IMR-90 (cell line): ENCODE results near the gene CCDC69. TPM values are rescaled to one million over a fixed set of nuclear protein-coding genes. Genes with fewer than 3 reads are reported as not detected.

Experiments used
- ATAC-seq: fragments of 200-7000 bp; cut with Tn5 transposase; 2 replicates; pipeline ENCODE4 v1.9.1; 2020; ENCODE audit warnings: low read depth, mild to moderate bottlenecking, moderate library complexity
- BruUV-seq: library from RNA; stranded (reverse); fragments of 400-500 nt; replicated peaks from 2 replicates; lab custom pipeline; 2021; lab: Mats Ljungman, UMichigan
- CTCF ChIA-PET: fragments of 300-600 bp; formaldehyde crosslinking; extraction: SDS; loops from one replicate; lab custom pipeline; 2021; ENCODE audit warnings: antibody characterized with exemption; lab: Yijun Ruan, JAX
- POLR2A ChIA-PET: fragments of 300-600 bp; sonication (Branson Sonifier 250); formaldehyde crosslinking; loops from one replicate; lab custom pipeline; 2022; ENCODE audit warnings: antibody characterized with exemption; ENCODE audit not compliant: unreplicated experiment; lab: Charles Lee
- DNase-seq: peaks from one replicate; pipeline ENCODE4 v3.0.0; 2013
- H2AFZ ChIP-seq: replicated peaks from 2 replicates; pipeline ENCODE3; 2013; ENCODE audit warnings: low read length, mild to moderate bottlenecking; ENCODE audit not compliant: poor library complexity
- H2AK5ac ChIP-seq: 2 replicates; pipeline ENCODE4 v1.6.1; 2013; ENCODE audit warnings: low read depth, low read length, inconsistent platforms
- H2AK9ac ChIP-seq: replicated peaks from 2 replicates; pipeline ENCODE3; 2013; ENCODE audit warnings: mild to moderate bottlenecking, low read depth, low read length, moderate library complexity; ENCODE audit not compliant: poor library complexity
- H2BK120ac ChIP-seq: 2 replicates; pipeline ENCODE4 v1.6.1; 2013; ENCODE audit warnings: low read depth, low read length, inconsistent platforms
- H2BK15ac ChIP-seq: 3 replicates; pipeline ENCODE4 v1.6.1; 2013; ENCODE audit warnings: low read depth, low read length, inconsistent platforms
- H2BK20ac ChIP-seq: 2 replicates; pipeline ENCODE4 v1.6.1; 2013; ENCODE audit warnings: low read depth, mild to moderate bottlenecking, inconsistent platforms, low read length, moderate library complexity
- H2BK5ac ChIP-seq: 2 replicates; pipeline ENCODE4 v1.6.1; 2013; ENCODE audit warnings: mild to moderate bottlenecking, low read depth, low read length, inconsistent platforms; ENCODE audit not compliant: poor library complexity, severe bottlenecking
- H3K14ac ChIP-seq: replicated peaks from 2 replicates; pipeline ENCODE4 v1.6.1; 2013; ENCODE audit warnings: low read depth, low read length, inconsistent platforms
- H3K18ac ChIP-seq: 2 replicates; pipeline ENCODE4 v1.6.1; 2013; ENCODE audit warnings: low read depth, low read length, control low read depth
- H3K23ac ChIP-seq: 2 replicates; pipeline ENCODE4 v1.6.1; 2013; ENCODE audit warnings: low read depth, low read length, inconsistent platforms
- H3K27ac ChIP-seq: 2 replicates; pipeline ENCODE4 v1.5.1; 2013; ENCODE audit warnings: mild to moderate bottlenecking, control low read depth, low read length; ENCODE audit not compliant: insufficient read depth
- H3K27me3 ChIP-seq: 2 replicates; pipeline ENCODE4 v1.6.1; 2013; ENCODE audit warnings: low read length; ENCODE audit not compliant: control insufficient read depth, insufficient read depth
- H3K36me3 ChIP-seq: 2 replicates; pipeline ENCODE4 v1.6.1; 2013; ENCODE audit warnings: low read length, mixed read lengths; ENCODE audit not compliant: control insufficient read depth, insufficient read depth
- H3K4ac ChIP-seq: 2 replicates; pipeline ENCODE4 v1.6.1; 2013; ENCODE audit warnings: low read depth, low read length, inconsistent platforms
- H3K4me1 ChIP-seq: 2 replicates; pipeline ENCODE4 v1.6.1; 2013; ENCODE audit warnings: low read length, mixed read lengths; ENCODE audit not compliant: control insufficient read depth, insufficient read depth
- H3K4me2 ChIP-seq: 2 replicates; pipeline ENCODE4 v1.6.1; 2013; ENCODE audit warnings: low read depth, mild to moderate bottlenecking, control low read depth, low read length, moderate library complexity
- H3K4me3 ChIP-seq: 2 replicates; pipeline ENCODE4 v1.5.1; 2013; ENCODE audit warnings: low read depth, mild to moderate bottlenecking, control low read depth, low read length, moderate library complexity; ENCODE audit not compliant: insufficient read depth
- H3K56ac ChIP-seq: 2 replicates; pipeline ENCODE4 v1.6.1; 2013; ENCODE audit warnings: low read length, inconsistent platforms; ENCODE audit not compliant: insufficient read depth; ENCODE audit errors: extremely low read depth
- H3K79me1 ChIP-seq, 2 experiments: 2 replicates each; pipeline ENCODE4 v1.6.1; 2013; ENCODE audit warnings: low read length in 2 of 2, inconsistent platforms in 1 of 2, low read depth in 1 of 2
- H3K9ac ChIP-seq: 2 replicates; pipeline ENCODE4 v1.6.1; 2013; ENCODE audit warnings: low read depth, low read length, control low read depth
- H3K9me1 ChIP-seq: 2 replicates; pipeline ENCODE4 v1.6.1; 2013; ENCODE audit warnings: low read length, inconsistent platforms; ENCODE audit not compliant: insufficient read depth
- H3K9me3 ChIP-seq: 2 replicates; pipeline ENCODE4 v1.6.1; 2013; ENCODE audit warnings: low read length; ENCODE audit not compliant: control insufficient read depth, insufficient read depth
- H4K20me1 ChIP-seq: 2 replicates; pipeline ENCODE4 v1.6.1; 2013; ENCODE audit warnings: low read length, inconsistent platforms; ENCODE audit not compliant: insufficient read depth
- H4K5ac ChIP-seq: 2 replicates; pipeline ENCODE4 v1.6.1; 2013; ENCODE audit warnings: mild to moderate bottlenecking, low read depth, low read length, control low read depth
- H4K8ac ChIP-seq, 2 experiments: 2 replicates each; pipeline ENCODE4 v1.6.1; 2013; ENCODE audit warnings: low read depth in 2 of 2, low read length in 2 of 2, control low read depth in 1 of 2, inconsistent platforms in 1 of 2
- H4K91ac ChIP-seq: 2 replicates; pipeline ENCODE4 v1.6.1; 2013; ENCODE audit warnings: low read depth, low read length, inconsistent platforms; ENCODE audit not compliant: insufficient read depth
- CEBPB ChIP-seq: IDR thresholded peaks from 2 replicates; pipeline ENCODE4 v1.6.1; 2012; ENCODE audit warnings: low read depth, low read length, improper control_type of control experiment
- CHD1 ChIP-seq: IDR thresholded peaks from 2 replicates; pipeline ENCODE4 v1.6.1; 2012; ENCODE audit warnings: low read depth, low read length, improper control_type of control experiment
- FOS ChIP-seq: fragments of 150-350 bp; IDR thresholded peaks from 2 replicates; pipeline ENCODE4 v1.6.1; 2016; ENCODE audit warnings: low read depth, low read length
- MAFK ChIP-seq: IDR thresholded peaks from 2 replicates; pipeline ENCODE4 v1.6.1; 2012; ENCODE audit warnings: low read depth, low read length, improper control_type of control experiment
- MAZ ChIP-seq: IDR thresholded peaks from 2 replicates; pipeline ENCODE4 v1.6.1; 2012; ENCODE audit warnings: low read depth, mild to moderate bottlenecking, low read length, improper control_type of control experiment, moderate library complexity, borderline replicate concordance
- MXI1 ChIP-seq: IDR thresholded peaks from 2 replicates; pipeline ENCODE4 v1.6.1; 2012; ENCODE audit warnings: low read depth, mild to moderate bottlenecking, low read length, moderate library complexity, borderline replicate concordance
- NFE2L2 ChIP-seq: fragments of 150-350 bp; IDR thresholded peaks from 2 replicates; pipeline ENCODE4 v1.6.1; 2016; ENCODE audit warnings: low read depth, mild to moderate bottlenecking, low read length
- RAD21 ChIP-seq: IDR thresholded peaks from 2 replicates; pipeline ENCODE4 v1.6.1; 2012; ENCODE audit warnings: low read length, improper control_type of control experiment
- WGBS, 2 experiments: methylation state at CpG; one replicate each; pipeline versions ENCODE4 v1.1.5 to v1.1.7; 2013; ENCODE audit warnings: missing lambda C conversion rate in 2 of 2; ENCODE audit not compliant: insufficient read length in 1 of 2; ENCODE audit errors: extremely low coverage in 2 of 2; 5-methylcytosine and 5-hydroxymethylcytosine counted together
- dilution Hi-C: fragments of 300-500 bp; cut with HindIII; formaldehyde crosslinking; loops from one replicate; pipeline ENCODE4 v1.14.3; 2018; ENCODE audit warnings: low sequenced_read_pairs; ENCODE audit not compliant: unreplicated experiment
- in situ Hi-C: fragments of 300-500 bp; cut with MboI; formaldehyde crosslinking; loops from 3 replicates; pipeline ENCODE4 v1.14.3; 2019; ENCODE audit warnings: low sequenced_read_pairs, inconsistent platforms, mixed read lengths
- intact Hi-C: fragments of 100-400 bp; cut with micrococcal nuclease; formaldehyde crosslinking; loops from 2 replicates; pipeline ENCODE4 v1.10.0; 2022
- polyA plus RNA-seq, 3 experiments: library from polyadenylated mRNA; depleted of rRNA; stranded (reverse); fragments of >200 nt; gene quantifications; 2 replicates each; pipeline ENCODE4 v1.2.3, GENCODE V29; 2012; ENCODE audit warnings: low replicate concordance in 1 of 3
- total RNA-seq: library from RNA; depleted of rRNA; stranded (reverse); fragments of >200 nt; gene quantifications from 2 replicates; pipeline ENCODE4 v1.2.3, GENCODE V29; 2012
- TF ChIP-seq, protein P1 (sequence below): conservative IDR thresholded peaks from 2 replicates; pipeline ENCODE4 v1.5.1; 2012; ENCODE audit warnings: mild to moderate bottlenecking, low read depth, low read length, improper control_type of control experiment

Gene CCDC69
- total and polyA plus RNA-seq, 2 of the 4 experiments (the other 2 are of a cell fraction), result 0.36 to 0.48 TPM

DNA sequence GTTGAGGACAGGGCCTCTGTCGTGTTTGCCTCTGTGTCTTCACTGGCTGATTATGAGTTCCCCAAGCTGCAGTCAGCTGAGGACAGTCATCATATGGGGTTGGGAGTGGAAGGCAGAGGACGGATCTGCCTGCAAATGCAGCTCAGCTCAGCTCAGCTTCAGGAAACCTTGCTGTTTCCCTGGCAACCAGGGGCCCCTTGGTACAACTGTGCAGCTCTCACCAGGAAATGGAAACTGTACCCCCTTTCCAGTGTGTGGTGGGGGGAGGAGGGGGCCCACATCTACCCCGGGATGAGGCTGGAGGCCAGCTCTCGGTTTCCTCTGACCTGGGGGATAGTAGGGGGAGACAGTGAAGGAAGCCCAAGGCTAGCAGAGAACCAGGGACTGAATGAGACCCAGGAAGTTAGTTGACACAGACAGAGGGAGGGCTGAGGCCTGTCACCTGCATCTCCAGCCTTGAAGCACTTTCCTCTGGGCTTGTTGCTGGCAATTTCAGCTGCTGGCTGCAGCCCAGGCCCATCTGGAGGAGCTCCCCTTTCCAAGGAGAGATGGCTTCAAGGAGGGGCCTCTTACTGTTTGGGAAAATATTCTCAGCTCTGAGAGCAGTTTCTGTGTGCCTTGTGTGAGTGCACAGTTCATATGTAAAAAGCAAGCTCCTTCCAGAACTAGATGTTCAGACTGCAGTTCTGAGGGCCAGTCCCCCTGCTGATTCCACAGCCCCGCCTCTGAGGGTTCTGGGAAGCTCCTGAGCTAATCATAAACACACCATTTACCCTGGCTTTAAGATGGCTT, 73.2 kb downstream of the CCDC69 start:
- Histone ChIP-seq H3K4me2 (peak overlapping the region; percentile 25), H3K23ac (peak overlapping the region; percentile 84), H2BK15ac (no peak overlapping the region), H3K36me3 (peaks cover 35% of the 10 kb centered on the region), H3K79me1 (peaks cover 31 to 97% of the 10 kb centered on the region in 2 experiments), H3K9ac (no peak overlapping the region; the same call in 1 of the 2 replicates), H3K9me3 (no peaks in the 10 kb centered on the region), H2BK120ac (no peak overlapping the region), H2AK9ac (no peak overlapping the region), H3K9me1 (peaks cover 48% of the 10 kb centered on the region), H3K27me3 (no peaks in the 10 kb centered on the region), H2AK5ac (no peak overlapping the region), H4K20me1 (peaks cover 100% of the 10 kb centered on the region), H4K91ac (no peak overlapping the region), H3K56ac (no peak overlapping the region), H3K4me3 (no peak overlapping the region), H3K27ac (peak overlapping the region; percentile 34; the same call in 1 of the 2 replicates), H4K8ac (no peak overlapping the region), H3K4me1 (peaks cover 32% of the 10 kb centered on the region), H3K14ac (no peak overlapping the region), H2BK20ac (no peak overlapping the region), H3K18ac (no peak overlapping the region), H4K5ac (no peak overlapping the region), H2BK5ac (peak overlapping the region; percentile 0), H3K4ac (no peak overlapping the region), H2AFZ (no peak overlapping the region)
- dilution Hi-C loops, result no loop called here
- in situ Hi-C loops, result no loop called here
- 57% methylated on average over 1 of the region's 5 CpGs; no CpG with 5 or more reads in 1 of the 2 experiments for WGBS, 2 experiments
- TF ChIP-seq CEBPB, result no peak
- no peak for TF ChIP-seq CHD1
- no peak for TF ChIP-seq MAFK
- TF ChIP-seq RAD21, result no peak
- TF ChIP-seq, protein P1, sequence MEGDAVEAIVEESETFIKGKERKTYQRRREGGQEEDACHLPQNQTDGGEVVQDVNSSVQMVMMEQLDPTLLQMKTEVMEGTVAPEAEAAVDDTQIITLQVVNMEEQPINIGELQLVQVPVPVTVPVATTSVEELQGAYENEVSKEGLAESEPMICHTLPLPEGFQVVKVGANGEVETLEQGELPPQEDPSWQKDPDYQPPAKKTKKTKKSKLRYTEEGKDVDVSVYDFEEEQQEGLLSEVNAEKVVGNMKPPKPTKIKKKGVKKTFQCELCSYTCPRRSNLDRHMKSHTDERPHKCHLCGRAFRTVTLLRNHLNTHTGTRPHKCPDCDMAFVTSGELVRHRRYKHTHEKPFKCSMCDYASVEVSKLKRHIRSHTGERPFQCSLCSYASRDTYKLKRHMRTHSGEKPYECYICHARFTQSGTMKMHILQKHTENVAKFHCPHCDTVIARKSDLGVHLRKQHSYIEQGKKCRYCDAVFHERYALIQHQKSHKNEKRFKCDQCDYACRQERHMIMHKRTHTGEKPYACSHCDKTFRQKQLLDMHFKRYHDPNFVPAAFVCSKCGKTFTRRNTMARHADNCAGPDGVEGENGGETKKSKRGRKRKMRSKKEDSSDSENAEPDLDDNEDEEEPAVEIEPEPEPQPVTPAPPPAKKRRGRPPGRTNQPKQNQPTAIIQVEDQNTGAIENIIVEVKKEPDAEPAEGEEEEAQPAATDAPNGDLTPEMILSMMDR, result no peak
- TF ChIP-seq MAZ, result no peak
- TF ChIP-seq FOS, result no peak
- no peak for TF ChIP-seq NFE2L2
- TF ChIP-seq MXI1, result no peak
- CTCF ChIA-PET, result interaction anchor here (0.9 to 1.1 kb wide), 3 partner anchors 25 to 36 kb away, joined by 3 to 5 read pairs (median 4); no protein-coding TSS in a partner anchor
- peak; percentile 61 for ATAC-seq
- BruUV-seq, result no TSS peak
- intact Hi-C loops, result no loop called here
- DNase-seq, result peak; percentile 47
- POLR2A ChIA-PET, result interaction anchor here (0.6 to 1.2 kb wide), 2 partner anchors 12 to 26 kb away, joined by 3 to 9 read pairs; no protein-coding TSS in a partner anchor
